NCI-H69 (cell line): ENCODE data around the gene SLC25A4.
A peak's percentile ranks its signal among the peaks of the same experiment; 100 is the strongest.
"Not testable (repeated sequence)": the region's sequence is repeated elsewhere in the genome, so short reads cannot be mapped to it uniquely, and the experiment has no call there.

Experiments
- DNase-seq: peaks from one replicate; lab custom pipeline; 2025; lab: John Stamatoyannopoulos, UW

The SLC25A4 gene

GRCh38 chr4:185142912-185143600, at the start of gene SLC25A4:
TSS of gene SLC25A4 (plus strand) at chr4:185143266. CDS start at chr4:185143373, 107 bp downstream.
- peak; percentile 88 for DNase-seq

- DNase-seq = peak; percentile 1
Measured at GRCh38 chr4:185093603-185094002, 49.5 kb upstream of the SLC25A4 start.

DNA sequence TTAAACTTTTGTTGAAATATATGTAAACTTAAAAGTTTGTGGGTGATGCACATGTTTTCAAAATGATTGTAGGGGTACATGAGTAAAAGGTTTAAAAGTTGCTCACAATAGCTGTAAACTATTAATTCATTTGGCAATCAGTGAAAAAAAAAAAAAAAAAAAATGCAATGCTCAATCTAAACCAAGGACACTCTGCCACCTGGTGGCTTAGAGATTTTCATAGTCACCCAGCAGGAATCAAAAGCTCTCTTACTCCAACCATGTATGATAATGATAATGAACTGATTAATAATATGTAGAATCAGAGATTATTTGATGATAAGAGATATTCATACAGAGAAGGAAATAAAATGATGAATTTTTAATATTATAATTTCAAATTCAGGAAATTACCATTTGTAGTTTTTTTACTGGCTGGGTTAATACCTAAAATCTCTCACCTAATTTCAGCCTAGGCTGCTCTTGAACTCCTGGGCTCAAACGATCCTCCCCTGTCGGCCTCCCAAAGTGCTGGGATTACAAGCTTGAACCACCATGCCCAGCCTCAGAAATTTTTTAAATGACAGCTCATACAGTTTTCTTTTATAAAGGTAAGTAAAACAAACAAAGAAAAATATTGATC, 46.9 kb upstream of the SLC25A4 start:
- DNase-seq = peak; percentile 28

- DNase-seq = no peak
Measured at GRCh38 chr4:185098474-185098873, 44.6 kb upstream of the SLC25A4 start.

- no peak for DNase-seq
Measured at GRCh38 chr4:185099024-185099682, 43.9 kb upstream of the SLC25A4 start.

GRCh38 chr4:185099940-185100339, 43.1 kb upstream of the SLC25A4 start:
- DNase-seq = no peak

GRCh38 chr4:185100423-185100822, 42.6 kb upstream of the SLC25A4 start:
- DNase-seq = no peak

- no peak for DNase-seq
Measured at GRCh38 chr4:185101354-185101890, 41.6 kb upstream of the SLC25A4 start.

GRCh38 chr4:185104733-185105132, 38.3 kb upstream of the SLC25A4 start:
- no peak for DNase-seq

- DNase-seq = no peak
Measured at GRCh38 chr4:185106353-185106752, 36.7 kb upstream of the SLC25A4 start.

DNA sequence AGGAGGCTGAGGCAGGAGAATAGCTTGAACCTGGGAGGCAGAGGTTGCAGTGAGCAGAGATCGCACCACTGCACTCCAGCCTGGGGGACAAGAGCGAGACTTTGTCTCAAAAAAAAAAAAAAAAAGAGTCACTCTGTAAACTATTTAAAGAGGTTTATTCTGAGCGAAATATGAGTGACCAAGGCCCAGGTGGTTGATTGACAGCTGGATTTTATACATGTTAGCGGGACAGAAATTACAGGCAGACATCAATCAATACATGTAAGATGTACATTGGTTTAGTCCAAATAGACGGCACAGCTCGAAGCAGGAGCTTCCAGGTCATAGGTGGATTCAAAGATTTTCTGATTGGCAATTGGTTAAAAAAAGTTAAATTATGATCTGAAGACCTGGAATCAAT, 35.5 kb upstream of the SLC25A4 start:
- DNase-seq = not testable (repeated sequence)

- no peak for DNase-seq
Measured at GRCh38 chr4:185108185-185108584, 34.9 kb upstream of the SLC25A4 start.

DNA sequence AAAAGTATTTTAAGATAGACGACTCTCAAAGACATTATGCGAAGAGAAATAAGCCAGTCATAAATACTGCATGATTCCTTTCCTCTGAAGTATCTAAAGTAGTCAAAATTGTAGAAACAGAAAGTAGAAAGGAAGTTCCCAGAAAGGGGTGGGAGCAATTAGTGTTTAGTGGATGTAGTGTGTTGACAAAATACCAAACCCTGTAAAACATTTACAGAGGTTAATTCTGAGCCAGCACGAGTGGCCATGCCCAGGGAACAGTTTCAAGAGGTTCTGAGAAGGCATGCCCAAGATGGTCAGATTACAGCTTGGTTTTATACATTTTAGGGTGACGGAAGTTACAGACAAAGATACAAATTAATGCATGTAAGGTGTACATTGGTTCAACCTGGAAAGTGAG, 34.4 kb upstream of the SLC25A4 start:
- DNase-seq = no peak

DNA sequence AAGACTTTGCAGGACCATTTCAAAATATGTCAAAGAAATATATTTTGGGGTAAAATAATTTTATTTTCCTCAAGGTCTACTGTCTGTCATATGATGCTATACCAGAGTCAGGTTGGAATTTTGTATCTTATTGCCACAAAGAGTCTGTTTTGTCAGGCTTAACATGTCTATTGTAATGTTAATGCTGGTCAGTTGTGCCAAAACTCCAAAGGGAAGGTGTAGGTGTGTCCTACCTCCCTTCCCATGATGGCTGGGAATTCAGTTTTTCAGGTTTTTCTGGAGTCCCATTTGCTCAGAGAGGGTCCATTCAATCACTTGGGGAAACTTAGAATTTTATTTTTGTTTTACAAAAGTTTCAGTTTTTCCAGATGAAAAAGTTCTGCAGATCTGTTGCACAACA, 33.3 kb upstream of the SLC25A4 start:
- no peak for DNase-seq

GRCh38 chr4:185110375-185110823, 32.7 kb upstream of the SLC25A4 start:
- DNase-seq = no peak

DNA sequence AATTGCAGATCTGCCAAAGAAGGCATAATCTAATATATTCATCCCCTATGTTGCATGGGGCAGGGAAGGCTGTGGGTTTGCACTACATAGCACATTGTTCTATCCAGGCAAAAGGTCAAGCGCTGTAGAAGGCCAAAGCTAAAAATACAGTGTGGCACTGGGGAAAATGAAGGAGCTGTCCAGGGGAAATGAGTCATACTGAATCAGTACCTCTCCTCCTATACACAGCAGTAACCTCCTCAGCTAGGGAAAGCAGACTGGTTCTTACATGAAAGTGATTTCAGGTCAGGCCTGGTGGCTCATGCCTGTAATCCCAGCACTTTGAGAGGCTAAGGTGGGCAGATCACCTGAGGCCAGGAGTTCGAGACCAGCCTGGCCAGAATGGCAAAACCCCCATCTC, 31.0 kb upstream of the SLC25A4 start:
- DNase-seq = no peak

DNA sequence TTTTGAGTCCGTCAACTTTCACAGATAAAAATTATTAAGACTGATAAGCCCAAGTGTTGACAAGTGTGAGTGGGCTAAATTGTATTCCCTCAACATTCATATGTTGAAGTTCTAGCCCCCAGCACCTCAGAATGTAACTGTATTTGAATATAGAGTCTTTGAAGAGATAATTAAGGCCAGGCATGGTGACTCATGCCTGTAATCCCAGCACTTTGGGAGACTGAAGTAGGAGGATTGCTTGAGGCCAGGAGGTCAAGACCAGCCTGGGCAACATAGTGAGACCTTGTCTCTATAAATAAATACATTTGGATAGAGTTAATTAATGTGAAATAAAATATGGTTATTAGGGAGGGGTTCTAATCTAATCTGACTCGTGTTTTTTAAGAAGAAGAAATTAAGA, 29.7 kb upstream of the SLC25A4 start:
- no peak for DNase-seq

- peak; percentile 76 for DNase-seq
Measured at GRCh38 chr4:185115827-185116232, 27.2 kb upstream of the SLC25A4 start.

- DNase-seq = no peak
Measured at GRCh38 chr4:185117300-185117934, 25.6 kb upstream of the SLC25A4 start.

DNA sequence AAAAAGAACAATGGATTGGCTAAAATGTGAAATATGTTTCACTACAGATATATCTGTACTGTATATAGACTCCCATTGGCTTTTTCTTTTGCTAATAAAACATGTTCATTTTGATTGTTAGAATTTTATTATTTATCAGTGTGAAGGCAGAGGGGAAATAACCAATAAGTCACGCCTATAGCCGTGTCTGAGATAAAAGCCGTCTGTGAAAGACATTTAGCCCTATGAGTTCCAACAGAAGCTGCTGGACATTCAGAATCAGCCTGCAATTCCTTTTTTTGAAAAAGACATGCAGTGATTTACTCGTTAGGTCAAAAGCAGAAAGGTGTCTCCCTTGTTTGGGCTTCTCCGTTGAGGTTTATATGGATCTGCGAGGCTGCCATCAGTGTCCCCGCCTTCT, 24.2 kb upstream of the SLC25A4 start:
- DNase-seq = no peak

GRCh38 chr4:185119467-185119866, 23.6 kb upstream of the SLC25A4 start:
- not testable (repeated sequence) for DNase-seq

DNA sequence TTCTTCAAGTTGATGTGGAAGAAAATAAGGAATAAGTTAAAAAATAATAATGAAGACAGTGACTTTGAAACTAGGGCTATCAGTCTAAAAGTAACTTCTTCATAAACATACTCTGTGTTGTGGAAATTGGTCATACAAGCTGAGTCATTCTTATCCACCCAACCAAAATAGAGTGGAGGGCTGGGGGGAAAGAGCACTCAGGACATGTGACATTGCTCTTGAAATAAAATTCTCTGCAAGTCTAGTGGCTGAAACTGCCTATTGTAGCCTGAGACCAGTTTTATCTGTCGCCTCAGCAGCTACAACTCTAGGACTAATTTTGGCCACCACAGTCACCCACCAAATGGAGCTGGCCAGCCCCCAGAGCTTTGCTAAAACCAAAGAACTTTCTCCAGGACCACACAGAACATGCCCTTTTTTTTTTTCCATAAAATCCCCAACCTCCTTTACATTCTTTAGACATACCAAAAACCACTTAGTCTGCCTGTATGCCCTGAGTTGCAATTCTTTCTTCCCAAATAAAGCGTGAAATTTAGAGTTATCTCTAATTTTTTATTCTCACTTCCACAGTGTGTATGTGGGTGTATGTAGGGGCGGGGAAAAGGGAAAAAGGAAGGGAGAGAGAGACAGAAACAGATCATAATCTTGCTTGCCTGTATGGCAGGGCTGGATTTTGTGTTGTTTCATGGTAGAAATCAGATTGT, 23.0 kb upstream of the SLC25A4 start:
- no peak for DNase-seq
